Left kidney (tissue), 2 donors: ENCODE measurements around the gene SLC49A3. TPM values are rescaled to one million over a fixed set of nuclear protein-coding genes. Genes with fewer than 3 reads are reported as not detected.
"Not testable (repeated sequence)": the region's sequence is repeated elsewhere in the genome, so short reads cannot be mapped to it uniquely, and the experiment has no call there.

Experiments
- DNase-seq: peaks from one replicate; pipeline ENCODE4 v3.0.0-alpha.2; 2013
- polyA plus RNA-seq: library from polyadenylated mRNA; unstranded; fragments of 120-200 nt; gene quantifications from one replicate; pipeline ENCODE4 v1.2.1, GENCODE V29; 2013; ENCODE audit not compliant: insufficient read length

SLC49A3 gene
- polyA plus RNA-seq, 1 donor: 3.7 TPM

- DNase-seq: no peak
Observed at GRCh38 chr4:703336-704197, 14.6 kb upstream of the SLC49A3 start.

GRCh38 chr4:702618-703048, 13.7 kb upstream of the SLC49A3 start:
- DNase-seq: no peak

- DNase-seq: no peak
Observed at GRCh38 chr4:700587-701264, 11.8 kb upstream of the SLC49A3 start.

- DNase-seq: no peak
Observed at GRCh38 chr4:699816-700580, 11.0 kb upstream of the SLC49A3 start.

GRCh38 chr4:694341-694940, 5.5 kb upstream of the SLC49A3 start:
- not testable (repeated sequence) for DNase-seq

- no peak for DNase-seq
Observed at GRCh38 chr4:692771-693554, 4.0 kb upstream of the SLC49A3 start.

- DNase-seq: no peak
Observed at GRCh38 chr4:689723-690122, 772 bp upstream of the SLC49A3 start.

- no peak for DNase-seq
Observed at GRCh38 chr4:687971-688853, 739 bp downstream of the SLC49A3 start.

GRCh38 chr4:687048-687970, 1.6 kb downstream of the SLC49A3 start:
- DNase-seq: no peak

GRCh38 chr4:686413-687040, 2.4 kb downstream of the SLC49A3 start:
- no peak for DNase-seq

- no peak for DNase-seq
Observed at GRCh38 chr4:685679-686412, 3.1 kb downstream of the SLC49A3 start.

GRCh38 chr4:684623-685327, 4.2 kb downstream of the SLC49A3 start:
- no peak for DNase-seq

- DNase-seq: no peak
Observed at GRCh38 chr4:683982-684622, 4.8 kb downstream of the SLC49A3 start.

- DNase-seq: no peak
Observed at GRCh38 chr4:683247-683897, 5.6 kb downstream of the SLC49A3 start.

GRCh38 chr4:682490-683172, 6.3 kb downstream of the SLC49A3 start:
- no peak for DNase-seq
